ENCODE data around the gene RTL1.

GRCh38 chr14:100950024-100950423 lies 46.5 kb upstream of the RTL1 start:
- TF ChIP-seq EZH2 (IDR thresholded peaks at IDR 0.05; ENCODE audit: insufficient read depth, poor library complexity, severe bottlenecking), result no peak
- TF ChIP-seq EZH2phosphoT487 (IDR thresholded peaks at IDR 0.05; ENCODE audit: insufficient read depth, low read depth), result no peak

Data from GM23248 (cell line).